MCF 10A (cell line): ENCODE data around the gene E2F8. TPM values are rescaled to one million over a fixed set of nuclear protein-coding genes. Genes with fewer than 3 reads are reported as not detected.

Source experiments
- BruUV-seq: library from RNA; stranded (reverse); fragments of 400-500 nt; replicated peaks from 2 replicates; lab custom pipeline; 2021; lab: Mats Ljungman, UMichigan
- CTCF ChIA-PET: fragments of 300-600 bp; sonication (Branson Sonifier 250); formaldehyde crosslinking; extraction: SDS; loops from one replicate; lab custom pipeline; 2021; ENCODE audit warnings: antibody characterized with exemption, inconsistent platforms; lab: Yijun Ruan, JAX
- POLR2A ChIA-PET: fragments of 300-600, 350-650 bp; sonication (Branson Sonifier 250); formaldehyde crosslinking; extraction: SDS; loops from one replicate; lab custom pipeline; 2020; ENCODE audit warnings: antibody characterized with exemption, inconsistent platforms; lab: Yijun Ruan, JAX
- DNase-seq: peaks from one replicate; pipeline ENCODE4 v3.0.0-alpha.2; 2018; ENCODE audit not compliant: unreplicated experiment
- H3K27ac Mint-ChIP-seq: one replicate; pipeline ENCODE4 v1.8.0; 2022; ENCODE audit warnings: mild to moderate bottlenecking, low read depth, mixed read lengths; ENCODE audit not compliant: unreplicated experiment
- H3K27me3 Mint-ChIP-seq: one replicate; pipeline ENCODE4 v1.8.0; 2022; ENCODE audit warnings: mixed read lengths; ENCODE audit not compliant: insufficient read depth, unreplicated experiment
- H3K36me3 Mint-ChIP-seq: one replicate; pipeline ENCODE4 v1.8.0; 2022; ENCODE audit warnings: mild to moderate bottlenecking, moderate library complexity, mixed read lengths; ENCODE audit not compliant: insufficient read depth, unreplicated experiment
- H3K4me1 Mint-ChIP-seq: one replicate; pipeline ENCODE4 v1.8.0; 2022; ENCODE audit warnings: mixed read lengths; ENCODE audit not compliant: insufficient read depth, unreplicated experiment
- H3K4me3 Mint-ChIP-seq: one replicate; pipeline ENCODE4 v1.8.0; 2022; ENCODE audit warnings: mild to moderate bottlenecking, moderate library complexity, mixed read lengths; ENCODE audit not compliant: unreplicated experiment
- H3K9me3 Mint-ChIP-seq: one replicate; pipeline ENCODE4 v1.8.0; 2022; ENCODE audit warnings: mixed read lengths; ENCODE audit not compliant: unreplicated experiment
- CTCF ChIP-seq: fragments of 200-600 bp; IDR thresholded peaks from one replicate; pipeline ENCODE4 v1.8.0; 2022; ENCODE audit warnings: antibody characterized with exemption, mild to moderate bottlenecking; ENCODE audit not compliant: unreplicated experiment
- intact Hi-C: fragments of 100-400 bp; cut with micrococcal nuclease; formaldehyde crosslinking; loops from 2 replicates; pipeline ENCODE4 v1.14.1; 2022
- total RNA-seq: library from RNA; stranded (reverse); gene quantifications from 2 replicates; pipeline ENCODE4 v1.2.3, GENCODE V29; 2022

E2F8 gene
- total RNA-seq, 1 experiment from 2014 or later = 1.2 TPM

DNA sequence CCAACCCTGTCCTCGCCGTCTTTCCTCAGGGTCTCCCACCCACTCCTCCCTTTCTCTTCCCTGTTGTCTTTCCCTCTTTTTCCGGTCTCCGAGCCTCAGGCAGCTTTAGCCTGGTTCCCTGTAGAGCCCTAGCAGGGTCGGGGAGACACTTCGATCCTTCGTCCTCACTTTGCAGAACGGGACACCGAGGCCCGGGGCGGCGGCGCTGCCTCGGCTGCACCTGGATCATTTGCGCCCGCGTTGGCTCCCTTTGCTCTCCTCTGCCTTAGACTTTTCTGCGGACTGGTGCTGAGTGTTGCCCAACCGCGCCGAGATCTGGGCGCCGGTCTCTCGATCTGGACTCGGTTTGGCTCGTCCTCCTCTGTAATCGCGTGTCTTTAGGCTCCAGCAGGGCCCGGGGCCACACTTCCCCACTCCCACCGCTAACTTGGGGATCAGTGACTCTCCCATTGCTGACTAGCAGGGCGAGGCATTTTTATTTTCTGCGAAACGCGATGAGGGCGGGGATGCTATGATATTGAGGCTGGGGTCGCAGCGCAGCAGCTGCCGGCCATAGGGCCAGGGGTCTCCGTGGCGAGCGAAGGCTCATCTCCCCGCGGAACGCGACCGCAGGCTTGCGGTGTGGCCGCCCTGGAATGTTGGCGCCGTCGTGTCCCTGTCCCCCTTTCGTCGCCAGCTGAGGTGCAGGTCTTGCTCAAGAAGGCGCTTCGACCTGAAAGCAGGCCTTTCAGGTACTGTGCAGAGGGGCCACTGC is 1.6 kb upstream of the E2F8 start:
- intact Hi-C loops = loop anchor here (5.0 kb wide), 1 partner anchor 165 kb away; no protein-coding TSS in a partner anchor
- H3K27me3 Mint-ChIP-seq = no peaks in the 10 kb centered on the region
- no peak overlapping the region for H3K27ac Mint-ChIP-seq
- ChIA-PET POLR2A (interaction anchor here (0.6 kb wide), 1 partner anchor 8 kb away, joined by 3 read pairs; no protein-coding TSS in a partner anchor), CTCF (interaction anchor here (0.5 to 2.8 kb wide), 3 partner anchors 164 to 844 kb away, joined by 3 to 18 read pairs (median 3); no protein-coding TSS in a partner anchor)
- H3K4me3 Mint-ChIP-seq = peak overlapping the region; percentile 66
- no peaks in the 10 kb centered on the region for H3K36me3 Mint-ChIP-seq
- no TSS peak for BruUV-seq
- no peaks in the 10 kb centered on the region for H3K9me3 Mint-ChIP-seq
- no peak for DNase-seq
- H3K4me1 Mint-ChIP-seq = peaks cover 18% of the 10 kb centered on the region
- TF ChIP-seq CTCF = no peak

- TF ChIP-seq CTCF = no peak
- ChIA-PET POLR2A (interaction anchor here (0.6 to 1.5 kb wide), 2 partner anchors 8 to 10 kb away, joined by 3 read pairs; no protein-coding TSS in a partner anchor), CTCF (interaction anchor here (1.0 kb wide), 1 partner anchor 164 kb away, joined by 3 read pairs; no protein-coding TSS in a partner anchor)
- no TSS peak for BruUV-seq
- Mint-ChIP-seq H3K4me1 (peaks cover 18% of the 10 kb centered on the region), H3K36me3 (no peaks in the 10 kb centered on the region), H3K9me3 (no peaks in the 10 kb centered on the region), H3K4me3 (peak overlapping the region; percentile 85), H3K27me3 (no peaks in the 10 kb centered on the region), H3K27ac (no peak overlapping the region)
- intact Hi-C loops = loop anchor here (2.0 to 5.0 kb wide), 2 partner anchors 25 to 164 kb away; no protein-coding TSS in a partner anchor
- DNase-seq = no peak
These were observed 774 bp upstream of the E2F8 start for GRCh38 chr11:19241260-19242178.

GRCh38 chr11:19239039-19239438 is 1.7 kb downstream of the E2F8 start:
- H3K4me3 Mint-ChIP-seq = no peak overlapping the region
- DNase-seq = no peak
- POLR2A ChIA-PET = interaction anchor here (0.7 to 1.2 kb wide), 2 partner anchors 38 to 45 kb away, joined by 3 read pairs; no protein-coding TSS in a partner anchor
- H3K4me1 Mint-ChIP-seq = peaks cover 10% of the 10 kb centered on the region
- no TSS peak for BruUV-seq
- no peaks in the 10 kb centered on the region for H3K27me3 Mint-ChIP-seq
- CTCF ChIA-PET = interaction anchor here (0.9 to 1.7 kb wide), 5 partner anchors 13 to 318 kb away, joined by 3 to 9 read pairs (median 3); no protein-coding TSS in a partner anchor
- no peak for TF ChIP-seq CTCF
- H3K36me3 Mint-ChIP-seq = no peaks in the 10 kb centered on the region
- H3K9me3 Mint-ChIP-seq = no peaks in the 10 kb centered on the region
- no peak overlapping the region for H3K27ac Mint-ChIP-seq
- intact Hi-C loops = no loop called here
